Fibroblast of pulmonary artery (primary cell): ENCODE data around the gene RRM2.

Experiments
- DNase-seq: peaks from one replicate; pipeline ENCODE4 v3.0.0-alpha.2; 2010; ENCODE audit warnings: low read depth
- H3K4me3 ChIP-seq: replicated peaks from 2 replicates; pipeline ENCODE4 v1.5.1; 2011; ENCODE audit warnings: low read depth, mild to moderate bottlenecking, control low read depth, low read length, moderate library complexity
- TF ChIP-seq, protein P1 (sequence below): IDR thresholded peaks from 2 replicates; pipeline ENCODE4 v1.5.1; 2011; ENCODE audit warnings: mild to moderate bottlenecking, control low read depth, low read length, inconsistent platforms; ENCODE audit errors: missing control alignments

The RRM2 gene

DNA sequence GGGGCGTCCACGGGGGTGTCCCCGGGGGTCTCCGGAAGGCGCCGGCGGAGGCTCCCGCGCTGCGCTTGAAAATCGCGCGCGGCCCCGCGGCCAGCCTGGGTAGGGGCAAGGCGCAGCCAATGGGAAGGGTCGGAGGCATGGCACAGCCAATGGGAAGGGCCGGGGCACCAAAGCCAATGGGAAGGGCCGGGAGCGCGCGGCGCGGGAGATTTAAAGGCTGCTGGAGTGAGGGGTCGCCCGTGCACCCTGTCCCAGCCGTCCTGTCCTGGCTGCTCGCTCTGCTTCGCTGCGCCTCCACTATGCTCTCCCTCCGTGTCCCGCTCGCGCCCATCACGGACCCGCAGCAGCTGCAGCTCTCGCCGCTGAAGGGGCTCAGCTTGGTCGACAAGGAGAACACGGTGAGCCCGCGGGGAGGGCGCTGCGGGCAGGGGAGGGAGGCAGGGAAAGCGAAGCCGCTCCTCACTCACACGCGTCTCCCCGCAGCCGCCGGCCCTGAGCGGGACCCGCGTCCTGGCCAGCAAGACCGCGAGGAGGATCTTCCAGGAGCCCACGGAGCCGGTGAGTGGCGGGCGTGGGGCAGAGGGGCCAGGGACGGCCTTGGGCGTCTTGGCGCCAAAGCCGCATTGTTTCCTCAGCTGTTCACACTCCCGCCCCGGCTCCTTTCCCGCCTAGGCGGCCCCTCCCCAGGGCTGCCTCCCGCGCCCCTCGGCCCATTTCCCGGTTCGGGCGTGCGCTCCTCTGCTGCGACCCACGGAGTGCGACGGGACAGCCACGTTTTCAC is at the start of gene RRM2:
RRM2 (plus strand) TSS at position 240 of the 781 bp plus-strand sequence; CDS start at position 300, 60 bp downstream.
- peak; percentile 91 for DNase-seq
- TF ChIP-seq, protein P1, sequence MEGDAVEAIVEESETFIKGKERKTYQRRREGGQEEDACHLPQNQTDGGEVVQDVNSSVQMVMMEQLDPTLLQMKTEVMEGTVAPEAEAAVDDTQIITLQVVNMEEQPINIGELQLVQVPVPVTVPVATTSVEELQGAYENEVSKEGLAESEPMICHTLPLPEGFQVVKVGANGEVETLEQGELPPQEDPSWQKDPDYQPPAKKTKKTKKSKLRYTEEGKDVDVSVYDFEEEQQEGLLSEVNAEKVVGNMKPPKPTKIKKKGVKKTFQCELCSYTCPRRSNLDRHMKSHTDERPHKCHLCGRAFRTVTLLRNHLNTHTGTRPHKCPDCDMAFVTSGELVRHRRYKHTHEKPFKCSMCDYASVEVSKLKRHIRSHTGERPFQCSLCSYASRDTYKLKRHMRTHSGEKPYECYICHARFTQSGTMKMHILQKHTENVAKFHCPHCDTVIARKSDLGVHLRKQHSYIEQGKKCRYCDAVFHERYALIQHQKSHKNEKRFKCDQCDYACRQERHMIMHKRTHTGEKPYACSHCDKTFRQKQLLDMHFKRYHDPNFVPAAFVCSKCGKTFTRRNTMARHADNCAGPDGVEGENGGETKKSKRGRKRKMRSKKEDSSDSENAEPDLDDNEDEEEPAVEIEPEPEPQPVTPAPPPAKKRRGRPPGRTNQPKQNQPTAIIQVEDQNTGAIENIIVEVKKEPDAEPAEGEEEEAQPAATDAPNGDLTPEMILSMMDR: no peak
- peak within 1 kb of the TSS; percentile 68 for H3K4me3 ChIP-seq

DNA sequence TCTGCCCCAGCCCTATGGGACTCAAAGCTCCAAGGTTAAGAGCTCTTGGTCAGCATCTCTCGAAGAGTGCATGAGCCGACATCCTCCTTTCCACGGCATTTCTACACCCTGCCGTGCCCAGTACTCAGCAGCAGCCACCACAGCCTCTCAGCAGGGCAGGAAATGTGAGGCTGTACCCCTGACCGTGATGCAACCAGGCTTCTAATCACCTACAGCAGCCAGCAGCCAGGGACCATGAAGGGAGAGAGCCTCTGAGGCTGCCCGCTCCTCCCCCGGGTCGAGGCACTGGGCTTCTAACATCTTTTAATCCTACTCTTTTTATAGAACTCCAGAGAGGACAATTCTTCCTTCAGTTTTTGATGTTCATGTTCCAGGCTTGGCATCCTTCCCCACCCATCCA is 48.8 kb upstream of the RRM2 start:
- no peak for DNase-seq
- TF ChIP-seq, protein P1: no peak
- no peak overlapping the region for H3K4me3 ChIP-seq

DNA sequence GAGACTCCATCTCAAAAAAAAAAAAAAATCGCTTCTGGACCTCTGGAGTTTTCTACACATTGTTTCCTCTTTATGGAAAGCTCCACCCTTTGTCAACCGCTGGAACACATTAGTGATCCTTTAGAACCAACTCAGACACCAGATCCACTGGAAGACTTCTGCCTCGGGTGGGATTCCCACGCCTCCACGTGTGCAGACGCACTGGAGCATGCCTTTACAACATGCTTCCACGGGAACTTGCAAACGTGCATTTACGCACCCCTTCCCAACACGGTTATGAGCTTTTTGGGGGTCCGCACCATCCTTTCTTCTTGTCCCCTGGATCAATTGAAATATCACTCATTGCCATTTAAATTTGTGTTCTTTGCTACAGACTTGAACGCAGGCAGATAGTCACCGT is 47.4 kb upstream of the RRM2 start:
- TF ChIP-seq, protein P1: no peak
- no peak overlapping the region for H3K4me3 ChIP-seq
- DNase-seq: no peak

DNA sequence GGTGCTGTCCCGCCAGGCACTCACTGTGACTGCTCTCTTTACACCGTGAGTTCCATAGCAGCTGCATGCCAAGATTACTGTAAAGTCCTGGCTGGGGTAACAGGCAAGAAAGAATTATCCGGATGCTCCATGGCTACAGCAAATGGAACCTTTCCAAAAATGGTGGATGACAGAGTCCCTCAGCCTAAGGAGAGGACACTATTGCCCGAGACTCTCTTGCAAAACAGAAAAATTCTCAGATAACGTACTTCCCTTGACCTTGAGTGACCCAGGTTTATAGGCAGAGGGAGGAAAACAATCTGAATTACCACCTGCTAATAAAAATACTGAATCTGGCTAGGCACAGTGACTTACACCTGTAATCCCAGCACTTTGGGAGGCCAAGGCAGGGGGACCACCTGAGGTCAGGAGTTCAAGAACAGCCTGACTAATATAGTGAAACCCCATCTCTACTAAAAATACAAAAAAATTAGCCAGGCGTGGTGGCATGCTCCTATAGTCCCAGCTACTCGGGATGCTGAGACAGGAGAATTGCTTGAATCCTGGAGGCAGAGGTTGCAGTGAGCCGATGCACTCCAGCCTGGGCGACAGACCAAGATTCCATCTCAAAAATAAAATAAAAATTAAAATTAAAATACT is 46.8 kb upstream of the RRM2 start:
- no peak for DNase-seq
- TF ChIP-seq, protein P1: no peak
- H3K4me3 ChIP-seq: no peak overlapping the region

DNA sequence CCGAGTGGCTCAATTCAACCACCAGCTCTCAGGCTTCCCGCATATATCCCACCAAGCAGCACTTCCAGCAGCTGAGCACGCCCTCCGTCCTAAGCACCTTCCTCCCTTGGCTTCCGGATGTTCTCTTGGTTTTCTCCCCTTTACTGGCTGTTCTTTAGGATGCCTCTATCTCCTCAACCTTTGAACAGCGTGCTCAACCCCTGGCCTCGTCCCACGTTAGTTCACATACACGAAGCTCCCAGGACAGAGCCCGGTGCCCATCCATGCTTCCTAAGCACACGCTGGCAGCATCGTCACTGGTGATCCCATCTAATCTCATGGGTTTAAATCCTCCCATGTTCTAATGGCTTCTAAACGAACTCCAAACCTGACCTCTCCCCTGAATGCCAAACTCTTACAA is 46.0 kb upstream of the RRM2 start:
- no peak overlapping the region for H3K4me3 ChIP-seq
- TF ChIP-seq, protein P1: no peak
- no peak for DNase-seq

DNA sequence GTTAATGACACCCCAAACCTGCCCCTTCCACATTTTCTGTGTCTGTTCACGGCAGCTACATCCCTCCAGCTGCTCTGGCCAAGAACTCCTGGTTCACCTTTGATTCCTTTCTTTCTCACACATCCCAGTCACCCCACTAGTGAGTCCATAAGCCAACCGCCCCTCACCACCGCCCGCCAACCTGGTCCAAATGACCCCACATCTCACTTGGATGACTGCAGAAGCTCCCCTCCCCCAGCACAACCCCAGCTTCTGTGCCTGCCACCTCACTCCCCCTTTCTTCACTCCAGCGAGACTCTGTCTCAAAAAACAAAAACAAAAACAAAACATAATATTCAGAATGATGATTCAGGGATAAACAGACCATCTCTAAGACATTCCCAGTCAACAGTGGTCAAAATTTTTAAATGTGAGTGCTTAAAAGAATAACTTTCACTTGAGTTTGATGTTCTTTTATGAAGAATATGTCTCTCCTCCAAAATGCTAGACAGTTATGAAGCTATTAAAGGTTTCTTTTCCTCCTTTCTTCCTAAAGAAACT is 45.5 kb upstream of the RRM2 start:
- TF ChIP-seq, protein P1: no peak
- no peak for DNase-seq
- H3K4me3 ChIP-seq: no peak overlapping the region
